Suprapubic skin (tissue), 4 donors: ENCODE measurements around the gene FBN1. TPM values are rescaled to one million over a fixed set of nuclear protein-coding genes. Genes with fewer than 3 reads are reported as not detected.

Experiments
- DNase-seq, 2 donors: peaks; one replicate each; pipeline ENCODE4 v3.0.0-alpha.2; 2019; ENCODE audit warnings: low spot score in 2 of 2
- H3K27ac ChIP-seq: fragments of 200-600 bp; sonication (generic); one replicate; pipeline ENCODE4 v1.5.1; 2019
- H3K27me3 ChIP-seq: fragments of 200-600 bp; sonication (generic); one replicate; pipeline ENCODE4 v1.5.1; 2019
- H3K36me3 ChIP-seq: fragments of 200-600 bp; sonication (generic); one replicate; pipeline ENCODE4 v1.5.1; 2019
- H3K4me1 ChIP-seq: fragments of 200-600 bp; sonication (generic); one replicate; pipeline ENCODE4 v1.5.1; 2019
- H3K4me3 ChIP-seq: fragments of 200-600 bp; sonication (generic); one replicate; pipeline ENCODE4 v1.5.1; 2019; ENCODE audit warnings: mild to moderate bottlenecking
- H3K9me3 ChIP-seq: fragments of 200-600 bp; sonication (generic); one replicate; pipeline ENCODE4 v1.5.1; 2019
- CTCF ChIP-seq, 2 donors: fragments of 200-600 bp in 1 of 2; fragments of 450-650 bp in 1 of 2; sonication (generic) in 1 of 2; IDR thresholded peaks; one replicate each; pipeline ENCODE4 v1.5.1; 2016 to 2019; ENCODE audit warnings: antibody characterized with exemption in 2 of 2, mild to moderate bottlenecking in 1 of 2, moderate library complexity in 1 of 2
- EP300 ChIP-seq: sonication (generic); formaldehyde crosslinking; IDR thresholded peaks from one replicate; pipeline ENCODE4 v1.6.1; 2017; ENCODE audit warnings: antibody characterized with exemption
- POLR2A ChIP-seq, 2 donors: fragments of 450-650 bp; IDR thresholded peaks; one replicate each; pipeline ENCODE4 v1.6.1; 2017; ENCODE audit warnings: antibody characterized with exemption in 2 of 2, mild to moderate bottlenecking in 2 of 2, moderate library complexity in 2 of 2
- POLR2AphosphoS5 ChIP-seq, 3 donors: sonication (generic); formaldehyde crosslinking; IDR thresholded peaks; one replicate each; pipeline ENCODE4 v1.6.1; 2017; ENCODE audit warnings: antibody characterized with exemption in 3 of 3
- WGBS: methylation state at CpG from one replicate; pipeline ENCODE4 v1.1.5; 2018; 5-methylcytosine and 5-hydroxymethylcytosine counted together
- total RNA-seq, 4 donors: library from RNA; depleted of rRNA; stranded (reverse); fragments of >200 nt; gene quantifications; one replicate each; pipeline ENCODE4 v1.1.0, GENCODE V29; 2016

Gene FBN1
- total RNA-seq, 4 donors from 2014 or later = 12.6 to 24.6 (median 21.0) TPM

DNA sequence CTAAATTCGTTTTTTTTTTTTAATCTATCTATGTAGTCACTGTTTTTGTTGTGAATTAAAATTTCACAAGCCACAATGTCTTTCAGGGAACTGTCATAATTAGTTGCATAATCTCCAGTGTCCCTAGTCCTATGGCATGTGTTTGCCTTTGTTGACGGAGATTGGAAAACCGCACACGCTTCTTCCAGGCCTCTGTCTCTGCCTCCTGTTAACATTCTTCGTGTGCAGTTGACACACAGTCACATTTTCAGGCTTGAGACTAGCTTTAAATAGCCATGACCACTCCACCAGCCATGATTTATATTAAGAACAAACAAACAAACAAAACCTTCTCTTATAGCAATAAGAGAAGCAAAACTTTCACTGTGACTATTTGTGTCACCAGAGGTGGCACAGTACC lies 174.4 kb downstream of the FBN1 start:
- TF ChIP-seq POLR2A (IDR thresholded peaks at IDR 0.05) (no peak), POLR2AphosphoS5 (IDR thresholded peaks at IDR 0.05) (no peak), EP300 (no peak), CTCF (IDR thresholded peaks at IDR 0.05) (no peak)
- H3K27ac ChIP-seq = no peak overlapping the region
- no peak for DNase-seq
- peaks cover 38% of the 10 kb centered on the region for H3K36me3 ChIP-seq
- 91% methylated on average over 5 of the region's 5 CpGs for WGBS
- H3K9me3 ChIP-seq = no peaks in the 10 kb centered on the region
- H3K4me3 ChIP-seq = no peak overlapping the region
- no peaks in the 10 kb centered on the region for H3K27me3 ChIP-seq
- H3K4me1 ChIP-seq = no peaks in the 10 kb centered on the region

GRCh38 chr15:48470096-48470495 lies 175.4 kb downstream of the FBN1 start:
- no peaks in the 10 kb centered on the region for H3K4me1 ChIP-seq
- WGBS = 77% methylated on average over 4 of the region's 4 CpGs
- H3K27ac ChIP-seq = no peak overlapping the region
- DNase-seq = no peak
- H3K27me3 ChIP-seq = no peaks in the 10 kb centered on the region
- H3K9me3 ChIP-seq = no peaks in the 10 kb centered on the region
- no peak overlapping the region for H3K4me3 ChIP-seq
- TF ChIP-seq EP300 = no peak
- TF ChIP-seq POLR2A (IDR thresholded peaks at IDR 0.05) = no peak
- TF ChIP-seq CTCF (IDR thresholded peaks at IDR 0.05) = no peak
- no peak for TF ChIP-seq POLR2AphosphoS5 (IDR thresholded peaks at IDR 0.05)
- peaks cover 44% of the 10 kb centered on the region for H3K36me3 ChIP-seq

DNA sequence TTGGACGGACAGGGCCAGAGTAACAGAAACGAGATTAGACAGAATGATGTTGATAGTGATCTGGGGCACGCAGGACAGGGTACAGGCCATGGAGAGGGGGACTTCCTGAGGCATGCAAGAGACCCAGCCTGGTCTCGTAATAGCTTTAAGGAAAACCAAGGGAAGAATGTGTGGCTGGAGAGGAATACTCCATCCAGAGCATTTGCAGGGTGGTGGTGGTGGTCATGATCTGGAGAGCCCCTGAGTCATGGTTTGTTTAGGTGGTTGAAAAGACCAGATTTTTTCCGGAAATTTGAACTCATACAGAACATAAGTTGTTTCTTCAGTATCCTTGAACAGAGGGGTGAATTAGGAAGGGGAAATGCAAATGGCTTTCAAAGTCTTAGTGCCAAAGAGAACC lies 175.8 kb downstream of the FBN1 start:
- DNase-seq = no peak
- WGBS = 87% methylated on average over 5 of the region's 5 CpGs
- no peaks in the 10 kb centered on the region for H3K4me1 ChIP-seq
- H3K4me3 ChIP-seq = no peak overlapping the region
- no peaks in the 10 kb centered on the region for H3K27me3 ChIP-seq
- H3K27ac ChIP-seq = no peak overlapping the region
- peaks cover 46% of the 10 kb centered on the region for H3K36me3 ChIP-seq
- TF ChIP-seq EP300 (no peak), CTCF (IDR thresholded peaks at IDR 0.05) (no peak), POLR2A (IDR thresholded peaks at IDR 0.05) (no peak), POLR2AphosphoS5 (IDR thresholded peaks at IDR 0.05) (no peak)
- H3K9me3 ChIP-seq = no peaks in the 10 kb centered on the region

- no peaks in the 10 kb centered on the region for H3K9me3 ChIP-seq
- no peak overlapping the region for H3K4me3 ChIP-seq
- H3K27me3 ChIP-seq = no peaks in the 10 kb centered on the region
- DNase-seq = no peak
- TF ChIP-seq POLR2AphosphoS5 (IDR thresholded peaks at IDR 0.05) (no peak), CTCF (IDR thresholded peaks at IDR 0.05) (no peak), EP300 (no peak), POLR2A (IDR thresholded peaks at IDR 0.05) (no peak)
- WGBS = 90% methylated on average over 6 of the region's 6 CpGs
- H3K27ac ChIP-seq = no peak overlapping the region
- H3K36me3 ChIP-seq = peaks cover 46% of the 10 kb centered on the region
- H3K4me1 ChIP-seq = no peaks in the 10 kb centered on the region
These were observed 176.2 kb downstream of the FBN1 start for GRCh38 chr15:48469271-48469670.

GRCh38 chr15:48467801-48468200 lies 177.7 kb downstream of the FBN1 start:
- no peak for TF ChIP-seq EP300
- no peak for TF ChIP-seq CTCF (IDR thresholded peaks at IDR 0.05)
- no peak for TF ChIP-seq POLR2A (IDR thresholded peaks at IDR 0.05)
- TF ChIP-seq POLR2AphosphoS5 (IDR thresholded peaks at IDR 0.05) = no peak
- peaks cover 53% of the 10 kb centered on the region for H3K36me3 ChIP-seq

More at GRCh38 chr15:48467801-48468200, 177.7 kb downstream of the FBN1 start:
- H3K4me1 ChIP-seq = no peaks in the 10 kb centered on the region
- H3K27me3 ChIP-seq = no peaks in the 10 kb centered on the region
- no peaks in the 10 kb centered on the region for H3K9me3 ChIP-seq
- H3K27ac ChIP-seq = no peak overlapping the region
- no peak overlapping the region for H3K4me3 ChIP-seq
- 93% methylated on average over 4 of the region's 4 CpGs for WGBS
- no peak for DNase-seq
